Measurements from ENCODE around the gene SNAI1.
"Not testable (repeated sequence)": the region's sequence is repeated elsewhere in the genome, so short reads cannot be mapped to it uniquely, and the experiment has no call there.

The SNAI1 gene

DNA sequence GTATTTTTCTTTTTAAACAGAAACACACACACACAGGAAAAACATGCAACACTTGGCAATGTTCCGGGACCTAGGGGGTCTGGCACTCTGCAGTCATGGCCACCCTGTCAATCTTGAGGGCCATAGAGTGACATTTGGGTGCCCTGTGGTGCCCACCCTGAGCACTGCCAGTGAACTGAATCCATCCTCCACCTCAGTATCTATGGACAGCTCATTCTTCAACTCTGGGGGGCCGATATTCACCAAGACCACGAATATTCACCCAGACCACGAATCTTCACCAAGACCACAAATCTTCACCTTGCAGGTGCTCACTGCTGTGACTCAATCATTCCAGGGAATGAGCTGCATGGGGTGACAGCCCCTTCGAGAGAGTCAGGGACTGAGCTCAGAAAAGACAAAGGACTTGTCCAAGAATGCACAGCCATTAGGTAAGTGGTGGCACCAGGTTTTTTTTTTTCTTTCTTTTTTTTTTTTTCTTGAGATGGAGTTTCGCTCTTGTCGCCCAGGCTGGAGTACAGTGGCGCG is 19.1 kb downstream of the SNAI1 start:
- H3K27me3 ChIP-seq (ENCODE audit: insufficient read depth, low read length), result no peaks in the 10 kb centered on the region
- H3K4me1 ChIP-seq (ENCODE audit: insufficient read depth, low read length), result no peaks in the 10 kb centered on the region

GRCh38 chr20:50003253-50003656 is 20.5 kb downstream of the SNAI1 start:
- Histone ChIP-seq H3K4me3 (ENCODE audit: low read length) (no peak overlapping the region), H3K4me1 (ENCODE audit: insufficient read depth, low read length) (peaks cover 3% of the 10 kb centered on the region), H3K36me3 (ENCODE audit: insufficient read depth, low read length) (no peaks in the 10 kb centered on the region), H3K9me3 (ENCODE audit: low read length) (no peaks in the 10 kb centered on the region), H3K27me3 (ENCODE audit: insufficient read depth, low read length) (no peaks in the 10 kb centered on the region), H2AFZ (ENCODE audit: low read depth, low read length) (no peak overlapping the region)

More for the DNA sequence above, 19.1 kb downstream of the SNAI1 start:
- Histone ChIP-seq H3K36me3 (ENCODE audit: insufficient read depth, low read length) (no peaks in the 10 kb centered on the region), H3K9me3 (ENCODE audit: low read length) (no peaks in the 10 kb centered on the region), H2AFZ (ENCODE audit: low read depth, low read length) (no peak overlapping the region), H3K4me3 (ENCODE audit: low read length) (no peak overlapping the region)

- no peaks in the 10 kb centered on the region for H3K27me3 ChIP-seq (ENCODE audit: insufficient read depth, low read length)
- H3K4me3 ChIP-seq (ENCODE audit: low read length), result no peak overlapping the region
- H3K36me3 ChIP-seq (ENCODE audit: insufficient read depth, low read length), result no peaks in the 10 kb centered on the region
- H3K9me3 ChIP-seq (ENCODE audit: low read length), result no peaks in the 10 kb centered on the region
- peaks cover 3% of the 10 kb centered on the region for H3K4me1 ChIP-seq (ENCODE audit: insufficient read depth, low read length)
- H2AFZ ChIP-seq (ENCODE audit: low read depth, low read length), result no peak overlapping the region
Measured at GRCh38 chr20:50004229-50004628, 21.4 kb downstream of the SNAI1 start.

GRCh38 chr20:50005471-50005981 is 22.7 kb downstream of the SNAI1 start:
- no peaks in the 10 kb centered on the region for H3K9me3 ChIP-seq (ENCODE audit: low read length)
- peaks cover 3% of the 10 kb centered on the region for H3K4me1 ChIP-seq (ENCODE audit: insufficient read depth, low read length)
- H3K27me3 ChIP-seq (ENCODE audit: insufficient read depth, low read length), result no peaks in the 10 kb centered on the region
- no peak overlapping the region for H3K4me3 ChIP-seq (ENCODE audit: low read length)
- no peak overlapping the region for H2AFZ ChIP-seq (ENCODE audit: low read depth, low read length)
- H3K36me3 ChIP-seq (ENCODE audit: insufficient read depth, low read length), result no peaks in the 10 kb centered on the region

- H3K4me3 ChIP-seq (ENCODE audit: low read length), result no peak overlapping the region
- H2AFZ ChIP-seq (ENCODE audit: low read depth, low read length), result no peak overlapping the region
- H3K4me1 ChIP-seq (ENCODE audit: insufficient read depth, low read length), result peaks cover 3% of the 10 kb centered on the region
- H3K9me3 ChIP-seq (ENCODE audit: low read length), result no peaks in the 10 kb centered on the region
- no peaks in the 10 kb centered on the region for H3K36me3 ChIP-seq (ENCODE audit: insufficient read depth, low read length)
- peaks cover 2% of the 10 kb centered on the region for H3K27me3 ChIP-seq (ENCODE audit: insufficient read depth, low read length)
Measured at GRCh38 chr20:50007369-50007768, 24.6 kb downstream of the SNAI1 start.

DNA sequence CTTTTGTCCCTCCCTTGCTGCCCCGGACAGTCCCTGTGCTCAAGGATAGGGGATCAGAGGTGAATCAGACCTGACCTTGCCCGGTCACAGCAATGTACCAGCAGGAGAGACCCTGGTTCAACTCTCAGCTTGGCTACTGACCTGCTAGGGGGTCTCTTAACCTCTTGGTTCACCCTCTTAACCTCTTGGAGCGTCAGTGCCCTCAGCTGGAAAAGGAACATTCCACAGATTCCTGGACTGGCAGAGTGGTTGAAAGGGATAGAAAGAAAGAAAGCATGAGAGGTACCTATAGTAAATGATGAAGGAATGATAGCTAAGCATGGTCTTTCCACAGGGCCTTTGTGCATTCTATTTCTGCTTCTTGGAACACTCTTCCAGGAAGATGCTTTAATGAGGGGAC is 25.2 kb downstream of the SNAI1 start:
- peaks cover 2% of the 10 kb centered on the region for H3K27me3 ChIP-seq (ENCODE audit: insufficient read depth, low read length)

DNA sequence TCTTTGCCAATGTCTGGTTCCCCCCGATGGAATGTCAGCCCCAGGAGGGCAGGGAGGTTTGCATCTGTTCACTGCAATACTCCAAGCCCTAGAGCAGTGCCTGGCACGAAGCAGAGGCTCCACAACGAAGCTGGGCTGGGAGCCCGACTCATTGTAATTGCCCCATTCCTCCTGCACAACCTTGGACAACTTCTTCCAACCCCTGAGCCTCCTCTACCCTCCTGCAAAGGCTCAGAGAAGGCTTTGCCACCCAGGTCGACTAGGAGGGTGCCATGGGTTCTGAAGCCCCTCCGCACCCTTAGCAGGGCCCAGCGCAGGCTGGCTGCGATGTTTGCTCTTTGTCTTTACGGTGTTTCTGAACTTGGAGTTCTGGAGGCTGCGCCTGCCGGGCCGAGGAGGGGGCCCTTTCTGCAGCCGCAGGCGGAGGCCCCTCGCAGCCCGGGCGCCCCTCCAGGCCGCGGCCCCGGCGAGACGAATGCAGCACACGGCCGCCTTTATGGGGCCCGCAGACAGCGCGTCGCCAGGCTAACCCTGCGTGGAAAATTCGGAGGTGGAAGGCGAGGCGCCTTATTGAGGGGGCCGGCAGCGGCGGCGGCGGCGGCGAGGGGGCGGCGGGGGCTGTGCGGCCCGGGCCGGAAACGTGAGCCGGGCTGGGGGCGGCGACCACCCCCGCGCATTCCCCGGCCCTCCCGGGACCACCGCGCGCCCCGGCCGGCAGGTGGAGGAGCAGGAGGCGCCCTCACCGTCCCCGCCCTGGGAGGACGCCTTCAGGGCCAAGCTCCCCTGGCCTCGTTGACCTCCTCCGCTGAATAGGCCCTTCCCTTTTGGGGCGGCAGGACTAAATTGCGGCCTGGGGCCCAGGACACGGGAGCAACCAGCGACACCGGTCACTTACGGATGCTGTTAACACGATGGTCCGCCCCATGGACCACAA is 27.0 kb downstream of the SNAI1 start:
- no peak overlapping the region for H3K4me3 ChIP-seq (ENCODE audit: low read length)
- no peaks in the 10 kb centered on the region for H3K36me3 ChIP-seq (ENCODE audit: insufficient read depth, low read length)
- peaks cover 2% of the 10 kb centered on the region for H3K27me3 ChIP-seq (ENCODE audit: insufficient read depth, low read length)
- H3K9me3 ChIP-seq (ENCODE audit: low read length), result no peaks in the 10 kb centered on the region
- peaks cover 3% of the 10 kb centered on the region for H3K4me1 ChIP-seq (ENCODE audit: insufficient read depth, low read length)
- H2AFZ ChIP-seq (ENCODE audit: low read depth, low read length), result no peak overlapping the region

More for the DNA sequence above, 25.2 kb downstream of the SNAI1 start:
- H3K4me1 ChIP-seq (ENCODE audit: insufficient read depth, low read length), result peaks cover 3% of the 10 kb centered on the region
- no peaks in the 10 kb centered on the region for H3K36me3 ChIP-seq (ENCODE audit: insufficient read depth, low read length)
- no peak overlapping the region for H2AFZ ChIP-seq (ENCODE audit: low read depth, low read length)
- no peak overlapping the region for H3K4me3 ChIP-seq (ENCODE audit: low read length)
- no peaks in the 10 kb centered on the region for H3K9me3 ChIP-seq (ENCODE audit: low read length)

GRCh38 chr20:50011597-50011996 is 28.8 kb downstream of the SNAI1 start:
- not testable (repeated sequence) for H3K4me3 ChIP-seq (ENCODE audit: low read length); H3K36me3 ChIP-seq (ENCODE audit: insufficient read depth, low read length); H3K9me3 ChIP-seq (ENCODE audit: low read length); H2AFZ ChIP-seq (ENCODE audit: low read depth, low read length); H3K27me3 ChIP-seq (ENCODE audit: insufficient read depth, low read length)
- H3K4me1 ChIP-seq (ENCODE audit: insufficient read depth, low read length), result peaks cover 15% of the 10 kb centered on the region

- Histone ChIP-seq H3K4me1 (ENCODE audit: insufficient read depth, low read length) (peaks cover 15% of the 10 kb centered on the region), H3K4me3 (ENCODE audit: low read length) (no peak overlapping the region), H3K27me3 (ENCODE audit: insufficient read depth, low read length) (peaks cover 2% of the 10 kb centered on the region), H2AFZ (ENCODE audit: low read depth, low read length) (no peak overlapping the region), H3K36me3 (ENCODE audit: insufficient read depth, low read length) (no peaks in the 10 kb centered on the region), H3K9me3 (ENCODE audit: low read length) (no peaks in the 10 kb centered on the region)
Measured at GRCh38 chr20:50012282-50013263, 29.8 kb downstream of the SNAI1 start.

DNA sequence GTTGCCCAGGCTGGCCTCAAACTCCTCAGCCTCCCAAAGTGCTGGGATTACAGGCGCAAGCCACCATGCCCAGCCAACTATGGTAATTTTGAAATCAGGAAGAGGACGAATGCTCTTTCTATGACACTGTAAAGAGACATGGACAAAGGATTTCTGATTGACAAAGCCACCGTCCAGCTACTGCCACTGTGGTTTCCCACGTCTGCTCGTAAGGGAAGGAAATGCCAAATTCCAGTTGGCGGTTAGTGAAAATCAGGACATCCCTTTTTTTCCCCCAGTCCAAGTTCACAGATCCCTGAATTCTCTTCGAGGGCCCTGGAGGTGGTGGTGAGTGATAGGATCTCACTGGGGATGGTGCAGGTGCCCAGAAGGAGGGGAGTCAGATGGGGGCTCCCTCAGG is 31.2 kb downstream of the SNAI1 start:
- H3K36me3 ChIP-seq (ENCODE audit: insufficient read depth, low read length), result no peaks in the 10 kb centered on the region
- no peak overlapping the region for H2AFZ ChIP-seq (ENCODE audit: low read depth, low read length)
- H3K27me3 ChIP-seq (ENCODE audit: insufficient read depth, low read length), result peaks cover 2% of the 10 kb centered on the region
- no peaks in the 10 kb centered on the region for H3K9me3 ChIP-seq (ENCODE audit: low read length)
- H3K4me3 ChIP-seq (ENCODE audit: low read length), result no peak overlapping the region
- H3K4me1 ChIP-seq (ENCODE audit: insufficient read depth, low read length), result peaks cover 12% of the 10 kb centered on the region

GRCh38 chr20:50014570-50015562 is 32.1 kb downstream of the SNAI1 start:
- Histone ChIP-seq H3K9me3 (ENCODE audit: low read length) (no peaks in the 10 kb centered on the region), H3K4me3 (ENCODE audit: low read length) (no peak overlapping the region), H3K4me1 (ENCODE audit: insufficient read depth, low read length) (peaks cover 12% of the 10 kb centered on the region), H2AFZ (ENCODE audit: low read depth, low read length) (no peak overlapping the region), H3K36me3 (ENCODE audit: insufficient read depth, low read length) (no peaks in the 10 kb centered on the region), H3K27me3 (ENCODE audit: insufficient read depth, low read length) (peaks cover 2% of the 10 kb centered on the region)

DNA sequence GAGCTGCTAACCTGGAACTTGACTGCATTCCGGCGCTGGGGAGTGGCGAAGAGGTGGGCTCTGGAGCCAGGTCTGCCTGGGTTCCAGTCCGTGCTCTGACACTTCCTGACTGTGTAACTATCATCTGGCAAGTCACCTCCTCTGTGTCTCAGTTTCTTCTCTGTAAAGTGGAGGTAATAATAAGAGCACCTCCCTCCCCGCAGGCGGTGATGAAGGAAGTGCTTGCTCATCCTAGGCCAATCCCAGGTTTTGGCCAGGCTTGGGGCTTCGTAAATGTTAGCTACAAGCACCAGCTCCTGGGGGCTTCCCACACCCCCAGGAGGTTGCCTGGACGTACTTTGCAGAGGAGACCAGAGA is 32.8 kb downstream of the SNAI1 start:
- Histone ChIP-seq H3K27me3 (ENCODE audit: insufficient read depth, low read length) (peaks cover 1% of the 10 kb centered on the region), H3K9me3 (ENCODE audit: low read length) (no peaks in the 10 kb centered on the region), H2AFZ (ENCODE audit: low read depth, low read length) (no peak overlapping the region), H3K4me3 (ENCODE audit: low read length) (no peak overlapping the region), H3K36me3 (ENCODE audit: insufficient read depth, low read length) (no peaks in the 10 kb centered on the region), H3K4me1 (ENCODE audit: insufficient read depth, low read length) (peaks cover 12% of the 10 kb centered on the region)
